Measurements from ENCODE around the gene ARL4D.

- TF ChIP-seq CTCF (IDR thresholded peaks at IDR 0.05) (no peak), EZH2 (IDR thresholded peaks at IDR 0.05; ENCODE audit: borderline replicate concordance, insufficient read depth, low read depth, low read length, poor library complexity, severe bottlenecking) (no peak)
Observed at GRCh38 chr17:43367737-43368242, 31.0 kb upstream of the ARL4D start.
